Fibroblast of peridontal ligament (primary cell): ENCODE data around the gene RSPH4A.
"Not testable (repeated sequence)": the region's sequence is repeated elsewhere in the genome, so short reads cannot be mapped to it uniquely, and the experiment has no call there.

Source experiments
- DNase-seq: peaks from one replicate; pipeline ENCODE4 v3.0.0-alpha.2; 2010; ENCODE audit errors: extremely low read depth

The RSPH4A gene

GRCh38 chr6:116615937-116616736, at the start of gene RSPH4A:
RSPH4A (plus strand) TSS chr6:116616479; CDS start chr6:116616624, 145 bp downstream.
- peak; percentile 95 for DNase-seq

- DNase-seq: peak; percentile 71
Observed at GRCh38 chr6:116568111-116568510, 48.2 kb upstream of the RSPH4A start.

- DNase-seq: no peak
Observed at GRCh38 chr6:116568821-116569755, 47.2 kb upstream of the RSPH4A start.

- DNase-seq: peak; percentile 99
Observed at GRCh38 chr6:116570856-116571682, 45.2 kb upstream of the RSPH4A start, which contains the start of gene RWDD1. RWDD1 (plus strand) TSS chr6:116571504; CDS start chr6:116571583, 79 bp downstream.

- peak; percentile 28 for DNase-seq
Observed at GRCh38 chr6:116571683-116572000, 44.6 kb upstream of the RSPH4A start.

GRCh38 chr6:116572162-116572561, 44.1 kb upstream of the RSPH4A start:
- peak; percentile 59 for DNase-seq

GRCh38 chr6:116575227-116575626, 41.1 kb upstream of the RSPH4A start:
- DNase-seq: no peak

- no peak for DNase-seq
Observed at GRCh38 chr6:116577486-116577885, 38.8 kb upstream of the RSPH4A start.

GRCh38 chr6:116578335-116578734, 37.9 kb upstream of the RSPH4A start:
- no peak for DNase-seq

- no peak for DNase-seq
Observed at GRCh38 chr6:116579143-116579542, 37.1 kb upstream of the RSPH4A start.

- DNase-seq: peak; percentile 78
Observed at GRCh38 chr6:116580198-116580597, 36.1 kb upstream of the RSPH4A start.

- no peak for DNase-seq
Observed at GRCh38 chr6:116586276-116586675, 30.0 kb upstream of the RSPH4A start.

- no peak for DNase-seq
Observed at GRCh38 chr6:116586738-116587137, 29.5 kb upstream of the RSPH4A start.

- DNase-seq: no peak
Observed at GRCh38 chr6:116595247-116595646, 21.0 kb upstream of the RSPH4A start.

- DNase-seq: peak; percentile 40
Observed at GRCh38 chr6:116596815-116597214, 19.5 kb upstream of the RSPH4A start.

GRCh38 chr6:116603916-116604315, 12.4 kb upstream of the RSPH4A start:
- not testable (repeated sequence) for DNase-seq

GRCh38 chr6:116604868-116605267, 11.4 kb upstream of the RSPH4A start:
- DNase-seq: not testable (repeated sequence)

- DNase-seq: no peak
Observed at GRCh38 chr6:116605935-116606334, 10.3 kb upstream of the RSPH4A start.

- DNase-seq: no peak
Observed at GRCh38 chr6:116611056-116611455, 5.2 kb upstream of the RSPH4A start.

GRCh38 chr6:116616737-116617053, 416 bp downstream of the RSPH4A start:
- no peak for DNase-seq

- DNase-seq: no peak
Observed at GRCh38 chr6:116624036-116624805, 7.9 kb downstream of the RSPH4A start.
